Activated CD4-positive, alpha-beta memory T cell treated with anti-CD3 and anti-CD28 coated beads for 36 hours (primary cell): Measurements from ENCODE around the gene APLNR. TPM values are rescaled to one million over a fixed set of nuclear protein-coding genes. Genes with fewer than 3 reads are reported as not detected.

Experiments used
- CTCF ChIA-PET: fragments of 350-600 bp; sonication (Branson Sonifier 250); formaldehyde crosslinking; loops from one replicate; lab custom pipeline; 2021; ENCODE audit warnings: antibody characterized with exemption, inconsistent platforms; lab: Charles Lee
- POLR2A ChIA-PET: fragments of 350-600 bp; sonication (Branson Sonifier 250); formaldehyde crosslinking; loops from one replicate; lab custom pipeline; 2021; ENCODE audit warnings: antibody characterized with exemption; lab: Charles Lee
- DNase-seq: peaks from one replicate; pipeline ENCODE4 v3.0.0-alpha.2; 2020
- H3K27ac Mint-ChIP-seq: one replicate; pipeline ENCODE4 v1.8.0; 2021; ENCODE audit warnings: mixed read lengths
- H3K27me3 Mint-ChIP-seq: one replicate; pipeline ENCODE4 v1.8.0; 2021; ENCODE audit warnings: mixed read lengths
- H3K36me3 Mint-ChIP-seq: one replicate; pipeline ENCODE4 v1.8.0; 2021; ENCODE audit warnings: mixed read lengths
- H3K4me1 Mint-ChIP-seq: one replicate; pipeline ENCODE4 v1.8.0; 2021; ENCODE audit warnings: low read depth, mixed read lengths
- H3K4me3 Mint-ChIP-seq: one replicate; pipeline ENCODE4 v1.8.0; 2021; ENCODE audit warnings: mild to moderate bottlenecking, mixed read lengths
- H3K9me3 Mint-ChIP-seq: one replicate; pipeline ENCODE4 v1.8.0; 2021; ENCODE audit warnings: mixed read lengths
- intact Hi-C: fragments of 100-400 bp; cut with micrococcal nuclease; formaldehyde crosslinking; loops from one replicate; pipeline ENCODE4 v1.15.1; 2023
- total RNA-seq, 2 experiments: library from RNA; stranded (reverse); gene quantifications; one replicate each; pipeline ENCODE4 v1.2.3, GENCODE V29; 2021

The APLNR gene
- total RNA-seq, 2 experiments from 2014 or later, result not detected

DNA sequence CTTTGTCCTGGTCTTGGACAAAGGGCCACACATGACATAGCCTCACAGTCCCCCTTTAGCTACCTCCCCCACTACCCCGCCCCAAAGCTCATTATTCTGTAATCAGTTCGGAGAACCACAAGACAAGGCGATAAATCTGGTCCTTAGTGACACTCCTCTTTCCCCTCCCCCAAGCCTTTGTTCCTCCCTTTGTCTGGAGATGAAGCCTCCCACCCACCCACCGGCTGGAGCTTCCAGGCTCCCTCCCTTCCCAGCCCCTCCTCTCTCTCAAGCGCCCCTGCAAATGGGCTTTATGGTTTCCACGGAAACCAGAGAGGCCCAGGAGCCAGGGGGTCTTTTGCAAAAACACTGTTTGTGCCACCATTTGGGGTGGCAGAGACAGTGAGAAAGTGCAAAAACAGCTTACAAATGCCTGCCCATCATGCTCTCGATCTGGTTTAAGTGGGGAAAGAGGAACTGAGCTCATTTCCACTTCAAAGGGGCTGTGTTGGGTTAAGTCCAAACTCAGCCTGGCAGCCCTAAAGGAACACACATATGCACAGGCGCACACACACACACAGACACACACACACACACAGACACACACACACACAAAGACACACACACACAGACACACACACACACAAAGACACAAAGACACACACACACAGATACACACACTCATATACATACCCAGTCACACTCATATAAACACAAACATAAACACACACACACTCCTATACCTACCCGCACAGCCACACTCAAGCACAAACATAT lies 23.5 kb downstream of the APLNR start:
- intact Hi-C loops, result no loop called here
- no peak overlapping the region for H3K27ac Mint-ChIP-seq

DNA sequence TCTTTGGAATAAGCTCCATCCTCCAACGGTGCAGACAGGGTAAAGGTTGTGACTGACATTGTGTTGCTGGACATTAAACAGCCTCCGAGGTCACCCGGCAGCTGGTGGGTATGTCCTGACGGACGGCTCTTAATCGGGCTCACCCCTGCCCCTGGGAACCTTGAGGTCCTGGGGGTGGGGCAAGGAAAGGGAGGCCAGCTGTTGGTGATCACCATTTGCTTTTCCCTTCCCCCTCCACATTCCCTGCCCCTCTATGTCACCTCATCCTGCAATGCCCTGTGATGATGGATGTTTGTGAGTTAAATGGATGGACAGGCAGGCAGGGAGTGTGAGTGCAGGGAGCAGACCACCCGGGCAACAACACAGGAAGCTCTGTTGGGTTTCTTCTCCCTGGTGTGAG lies 26.3 kb downstream of the APLNR start:
- ChIA-PET CTCF (no interaction called here), POLR2A (no interaction called here)
- no peaks in the 10 kb centered on the region for H3K4me1 Mint-ChIP-seq
- no peaks in the 10 kb centered on the region for H3K9me3 Mint-ChIP-seq
- no peak overlapping the region for H3K4me3 Mint-ChIP-seq
- H3K36me3 Mint-ChIP-seq, result no peaks in the 10 kb centered on the region
- DNase-seq, result no peak
- peaks cover 8% of the 10 kb centered on the region for H3K27me3 Mint-ChIP-seq
- intact Hi-C loops, result no loop called here
- H3K27ac Mint-ChIP-seq, result no peak overlapping the region

More for the DNA sequence above, 23.5 kb downstream of the APLNR start:
- H3K4me1 Mint-ChIP-seq, result no peaks in the 10 kb centered on the region
- no peaks in the 10 kb centered on the region for H3K9me3 Mint-ChIP-seq
- no peak for DNase-seq
- ChIA-PET POLR2A (no interaction called here), CTCF (no interaction called here)
- no peaks in the 10 kb centered on the region for H3K36me3 Mint-ChIP-seq
- H3K27me3 Mint-ChIP-seq, result peaks cover 7% of the 10 kb centered on the region
- H3K4me3 Mint-ChIP-seq, result no peak overlapping the region

DNA sequence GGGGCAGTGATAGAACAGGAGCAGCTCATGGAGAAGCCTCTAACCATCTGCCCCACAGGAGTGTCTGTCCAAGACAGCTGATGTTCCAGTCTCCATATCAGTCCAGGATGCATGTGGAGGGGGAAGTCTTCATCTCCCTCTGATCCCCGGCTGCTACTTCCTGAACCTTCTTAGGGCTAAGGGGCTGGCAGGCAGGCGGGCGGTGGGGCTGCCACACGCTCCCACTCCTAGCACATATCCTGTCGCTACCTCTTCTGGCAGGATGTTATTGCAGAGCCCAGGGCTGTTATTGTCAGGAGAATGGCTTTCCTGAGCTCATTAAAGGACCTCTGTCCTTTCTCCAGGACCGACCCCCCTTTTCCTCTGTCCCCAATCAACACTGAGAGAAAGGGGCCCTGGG lies 29.9 kb downstream of the APLNR start:
- no peak for DNase-seq
- Mint-ChIP-seq H3K9me3 (no peaks in the 10 kb centered on the region), H3K27ac (no peak overlapping the region), H3K4me3 (no peak overlapping the region), H3K36me3 (no peaks in the 10 kb centered on the region), H3K4me1 (no peaks in the 10 kb centered on the region), H3K27me3 (peaks cover 9% of the 10 kb centered on the region)
- ChIA-PET CTCF (no interaction called here), POLR2A (no interaction called here)
- intact Hi-C loops, result no loop called here

DNA sequence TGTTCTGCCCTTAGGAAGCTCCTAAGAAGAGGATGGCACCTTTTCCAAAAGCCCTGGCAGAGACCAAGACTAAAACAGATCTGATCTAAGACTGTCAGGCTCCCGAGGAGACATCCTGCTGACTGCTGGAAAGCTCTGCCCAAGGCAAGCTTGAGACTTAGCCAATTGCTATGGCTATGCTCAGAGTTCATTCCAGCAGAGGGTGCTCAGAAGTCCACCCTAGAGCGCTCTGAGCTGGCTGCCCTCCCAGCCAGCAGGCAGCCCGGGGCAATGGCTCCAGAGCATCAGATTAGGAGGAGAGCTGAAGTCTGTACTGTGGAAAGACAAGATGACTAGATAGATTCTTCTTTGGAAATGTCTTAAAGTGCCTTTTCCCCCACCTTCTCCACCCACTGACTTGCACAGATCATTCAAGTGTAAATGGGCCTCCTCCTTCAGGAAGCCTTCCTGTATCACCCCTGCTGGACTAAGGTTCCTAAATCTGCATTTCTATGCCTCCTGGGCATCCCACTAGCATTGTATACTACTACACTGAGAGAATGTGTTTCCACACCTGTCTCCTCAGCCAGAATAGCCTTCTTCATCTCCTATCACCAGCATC lies 31.9 kb downstream of the APLNR start:
- CTCF ChIA-PET, result no interaction called here
- H3K4me1 Mint-ChIP-seq, result no peaks in the 10 kb centered on the region

DNA sequence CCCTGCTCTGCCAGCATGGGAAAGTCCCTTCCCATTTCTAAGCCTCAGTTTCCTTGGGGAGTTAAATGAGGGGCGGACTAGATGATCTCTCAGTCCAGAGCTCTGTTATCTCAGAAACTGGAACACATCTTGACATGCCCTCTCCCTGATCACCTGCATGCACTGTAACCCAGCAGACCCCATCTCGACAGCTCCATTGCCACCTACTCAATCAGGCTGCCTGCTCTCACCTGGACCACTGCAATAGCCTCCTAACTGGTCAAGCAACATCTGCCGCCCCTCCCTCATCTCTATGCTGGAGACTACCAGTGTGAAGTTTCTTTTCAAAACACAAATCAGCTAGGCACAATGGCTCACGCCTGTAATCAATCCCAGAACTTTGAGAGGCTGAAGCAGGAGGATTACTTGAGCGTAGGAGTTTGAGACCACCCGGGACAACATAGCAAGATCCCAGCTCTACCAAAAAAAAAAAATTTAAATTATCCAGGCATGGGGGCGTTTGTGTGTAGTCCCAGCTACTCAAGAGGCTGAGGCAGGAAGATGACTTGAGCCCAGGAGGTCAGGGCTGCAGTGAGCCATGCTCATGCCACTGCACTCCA lies 33.1 kb downstream of the APLNR start:
- DNase-seq, result no peak
- Mint-ChIP-seq H3K27ac (no peak overlapping the region), H3K4me3 (no peak overlapping the region), H3K27me3 (peaks cover 9% of the 10 kb centered on the region), H3K36me3 (no peaks in the 10 kb centered on the region), H3K9me3 (no peaks in the 10 kb centered on the region), H3K4me1 (no peaks in the 10 kb centered on the region)
- POLR2A ChIA-PET, result no interaction called here
- intact Hi-C loops, result no loop called here
- CTCF ChIA-PET, result interaction anchor here (0.6 kb wide), 1 partner anchor 46 kb away, joined by 3 read pairs; no protein-coding TSS in a partner anchor

More for the DNA sequence above, 31.9 kb downstream of the APLNR start:
- H3K27me3 Mint-ChIP-seq, result peaks cover 9% of the 10 kb centered on the region
- intact Hi-C loops, result no loop called here
- no peaks in the 10 kb centered on the region for H3K9me3 Mint-ChIP-seq
- no peak for DNase-seq
- H3K27ac Mint-ChIP-seq, result no peak overlapping the region
- H3K4me3 Mint-ChIP-seq, result no peak overlapping the region
- no peaks in the 10 kb centered on the region for H3K36me3 Mint-ChIP-seq
- POLR2A ChIA-PET, result no interaction called here

DNA sequence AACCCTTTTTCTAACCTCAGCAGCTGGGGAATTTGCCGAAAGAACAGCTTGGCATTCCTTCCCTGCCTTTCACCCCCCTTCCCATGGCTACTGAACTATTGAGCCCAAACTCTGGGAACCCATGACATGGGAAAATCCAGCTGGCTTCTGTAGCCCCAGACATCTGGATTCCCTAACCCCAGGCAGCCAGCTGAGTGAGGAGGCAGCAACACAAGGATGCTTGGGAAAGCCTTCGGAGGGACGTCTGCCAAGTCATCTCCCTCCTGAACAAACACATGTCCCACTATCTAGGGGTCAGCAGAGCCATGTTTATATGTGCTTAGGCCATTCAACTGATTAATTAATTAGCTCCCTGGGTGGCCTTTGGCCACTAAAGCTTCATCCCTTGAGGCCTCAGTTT lies 33.7 kb downstream of the APLNR start:
- H3K27me3 Mint-ChIP-seq, result peaks cover 9% of the 10 kb centered on the region
- no peak overlapping the region for H3K27ac Mint-ChIP-seq
- H3K36me3 Mint-ChIP-seq, result no peaks in the 10 kb centered on the region
- H3K4me1 Mint-ChIP-seq, result no peaks in the 10 kb centered on the region
- CTCF ChIA-PET, result interaction anchor here (0.6 kb wide), 1 partner anchor 47 kb away, joined by 3 read pairs; no protein-coding TSS in a partner anchor
- no peaks in the 10 kb centered on the region for H3K9me3 Mint-ChIP-seq
- no peak for DNase-seq
- no peak overlapping the region for H3K4me3 Mint-ChIP-seq
- intact Hi-C loops, result no loop called here
- POLR2A ChIA-PET, result no interaction called here

DNA sequence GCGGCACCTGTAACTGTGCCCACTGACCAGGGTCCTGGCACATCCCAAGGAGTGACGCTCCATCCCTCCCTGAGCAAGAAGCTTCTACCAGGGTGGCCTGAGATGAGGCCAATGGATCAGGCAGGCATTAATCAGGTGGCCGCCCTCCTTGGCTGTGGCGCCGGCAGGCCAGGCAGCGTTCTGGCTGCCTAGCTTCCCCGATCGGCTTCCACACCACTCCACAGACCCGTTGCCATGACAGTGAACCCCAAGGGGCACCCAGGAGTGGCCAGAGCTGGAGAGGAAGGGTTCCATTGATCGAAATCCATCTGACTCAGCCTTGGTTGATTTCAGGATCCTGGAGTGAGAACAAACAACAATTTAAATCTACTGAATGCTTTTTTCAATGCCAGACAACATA lies 34.8 kb downstream of the APLNR start:
- H3K4me1 Mint-ChIP-seq, result no peaks in the 10 kb centered on the region
- no peak overlapping the region for H3K4me3 Mint-ChIP-seq
- ChIA-PET CTCF (no interaction called here), POLR2A (no interaction called here)
- DNase-seq, result no peak
- intact Hi-C loops, result no loop called here
- H3K27me3 Mint-ChIP-seq, result peaks cover 9% of the 10 kb centered on the region
- no peaks in the 10 kb centered on the region for H3K36me3 Mint-ChIP-seq
- no peak overlapping the region for H3K27ac Mint-ChIP-seq
- no peaks in the 10 kb centered on the region for H3K9me3 Mint-ChIP-seq

DNA sequence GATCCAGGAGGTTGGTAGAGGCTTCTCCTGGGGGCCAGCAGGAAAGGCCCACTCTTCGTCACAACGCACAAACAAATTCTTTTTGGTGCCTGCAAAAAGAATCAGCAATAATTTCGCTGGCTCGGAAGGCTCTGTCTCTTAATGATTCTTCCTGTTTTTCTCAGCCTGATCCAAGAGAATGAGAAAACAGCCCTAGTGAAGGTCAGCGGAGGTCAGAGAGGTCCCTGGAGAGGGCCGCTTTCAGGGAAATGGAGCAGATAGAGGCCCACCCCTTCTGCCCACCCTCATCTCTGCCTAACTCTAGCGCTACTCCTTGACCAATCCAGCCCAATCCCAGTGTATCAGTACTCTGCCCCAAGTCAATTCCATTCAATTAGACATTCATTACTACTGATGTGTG lies 36.1 kb downstream of the APLNR start:
- Mint-ChIP-seq H3K27ac (no peak overlapping the region), H3K9me3 (no peaks in the 10 kb centered on the region), H3K4me1 (no peaks in the 10 kb centered on the region), H3K27me3 (peaks cover 4% of the 10 kb centered on the region), H3K4me3 (no peak overlapping the region), H3K36me3 (no peaks in the 10 kb centered on the region)
- POLR2A ChIA-PET, result no interaction called here
- intact Hi-C loops, result no loop called here
- DNase-seq, result no peak
- CTCF ChIA-PET, result no interaction called here

DNA sequence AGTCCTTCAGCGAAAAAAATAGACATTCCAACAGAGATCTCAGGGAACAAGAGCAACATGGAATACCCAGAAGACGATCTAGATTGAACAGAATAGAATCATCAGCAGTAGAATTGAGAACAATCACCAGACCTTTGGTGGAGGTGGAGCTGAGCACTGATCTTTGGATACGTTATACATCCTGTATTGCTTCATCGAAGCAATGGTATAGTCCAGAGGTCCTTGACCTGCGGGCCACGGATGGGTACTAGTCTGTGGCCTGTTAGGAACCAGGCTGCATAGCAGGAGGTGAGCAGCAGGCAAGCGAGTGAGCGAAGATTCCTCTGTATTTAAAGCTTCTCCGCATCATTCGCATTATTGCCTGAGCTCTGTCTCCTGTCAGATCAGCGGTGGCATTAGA lies 37.7 kb downstream of the APLNR start:
- H3K4me3 Mint-ChIP-seq, result no peak overlapping the region
- no peaks in the 10 kb centered on the region for H3K4me1 Mint-ChIP-seq
- intact Hi-C loops, result no loop called here
- H3K27ac Mint-ChIP-seq, result no peak overlapping the region
- no peak for DNase-seq
- H3K36me3 Mint-ChIP-seq, result no peaks in the 10 kb centered on the region
- H3K27me3 Mint-ChIP-seq, result peaks cover 4% of the 10 kb centered on the region
- ChIA-PET CTCF (no interaction called here), POLR2A (no interaction called here)
- H3K9me3 Mint-ChIP-seq, result no peaks in the 10 kb centered on the region

DNA sequence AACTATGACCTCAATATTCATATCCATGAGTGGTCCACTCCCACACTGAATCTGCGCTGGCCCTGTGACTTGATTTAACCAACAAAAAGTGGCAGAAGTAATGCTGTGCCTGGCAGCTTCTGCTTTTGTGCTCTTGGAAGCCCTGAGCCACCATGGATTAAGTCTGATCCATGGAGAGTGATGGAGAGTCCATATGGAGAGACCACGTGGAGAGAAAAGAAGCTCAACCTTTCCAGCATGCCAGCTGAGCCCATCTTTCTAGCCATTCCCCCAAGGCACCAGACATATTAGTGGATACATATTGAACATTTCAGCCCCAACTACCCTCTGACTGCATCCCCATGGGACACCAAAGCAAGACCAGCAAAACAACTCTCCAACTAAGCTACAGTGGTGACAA lies 39.3 kb downstream of the APLNR start:
- no peaks in the 10 kb centered on the region for H3K4me1 Mint-ChIP-seq
- H3K27ac Mint-ChIP-seq, result no peak overlapping the region
- ChIA-PET POLR2A (no interaction called here), CTCF (interaction anchor here (0.9 kb wide), 1 partner anchor 52 kb away, joined by 3 read pairs; no protein-coding TSS in a partner anchor)
- no peak for DNase-seq
- H3K9me3 Mint-ChIP-seq, result no peaks in the 10 kb centered on the region
- no peak overlapping the region for H3K4me3 Mint-ChIP-seq
- H3K27me3 Mint-ChIP-seq, result no peaks in the 10 kb centered on the region
- intact Hi-C loops, result no loop called here
- no peaks in the 10 kb centered on the region for H3K36me3 Mint-ChIP-seq

DNA sequence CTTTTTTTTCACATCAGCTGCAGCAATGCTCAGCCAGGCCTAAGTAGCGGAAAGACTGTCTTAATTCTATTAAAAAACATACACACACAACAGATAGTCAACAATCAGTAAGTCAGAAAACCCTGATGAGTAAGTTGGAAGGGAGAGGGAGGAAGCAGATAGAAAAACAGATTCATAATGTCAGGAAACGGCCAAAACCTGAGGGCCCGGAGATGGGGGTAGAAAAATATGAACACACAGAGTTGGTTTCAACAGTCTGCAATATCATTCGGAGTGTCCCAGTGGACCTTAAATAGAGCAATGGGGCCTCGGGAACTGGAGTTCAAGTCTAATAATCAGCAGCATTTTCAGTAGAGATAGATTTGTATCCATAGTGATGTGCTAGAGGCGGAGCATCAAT lies 40.5 kb downstream of the APLNR start:
- no peaks in the 10 kb centered on the region for H3K4me1 Mint-ChIP-seq

DNA sequence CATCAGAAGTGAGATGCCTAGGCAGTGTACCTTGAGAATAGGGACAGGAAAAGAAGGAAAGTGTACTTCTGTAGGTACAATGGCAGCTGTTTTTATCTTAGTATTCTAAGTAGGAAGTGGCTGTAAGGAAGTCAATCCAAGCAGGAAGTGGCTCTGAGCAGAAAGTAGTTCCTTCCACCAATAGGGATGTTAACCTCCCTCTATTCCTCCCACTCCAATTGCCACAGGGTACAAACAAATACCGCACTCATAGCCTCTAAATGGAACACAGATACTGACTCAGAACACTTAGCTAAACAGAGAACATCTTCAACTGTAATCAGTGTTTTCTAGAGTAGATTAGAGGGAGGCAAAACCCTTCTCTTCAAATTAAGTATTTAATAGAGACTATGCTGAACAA lies 44.7 kb downstream of the APLNR start:
- Mint-ChIP-seq H3K36me3 (no peaks in the 10 kb centered on the region), H3K27me3 (peaks cover 6% of the 10 kb centered on the region), H3K4me1 (no peaks in the 10 kb centered on the region), H3K27ac (no peak overlapping the region), H3K4me3 (no peak overlapping the region), H3K9me3 (no peaks in the 10 kb centered on the region)
- intact Hi-C loops, result no loop called here
- POLR2A ChIA-PET, result no interaction called here
- CTCF ChIA-PET, result no interaction called here
- no peak for DNase-seq

More for the DNA sequence above, 40.5 kb downstream of the APLNR start:
- no peak overlapping the region for H3K4me3 Mint-ChIP-seq
- DNase-seq, result no peak
- no peaks in the 10 kb centered on the region for H3K9me3 Mint-ChIP-seq
- no peak overlapping the region for H3K27ac Mint-ChIP-seq
- H3K27me3 Mint-ChIP-seq, result no peaks in the 10 kb centered on the region
- ChIA-PET CTCF (no interaction called here), POLR2A (no interaction called here)
- intact Hi-C loops, result no loop called here
- no peaks in the 10 kb centered on the region for H3K36me3 Mint-ChIP-seq
